COLO668 (cell line): Measurements from ENCODE around the gene WIPF2.

Experiments used
- DNase-seq: peaks from one replicate; lab custom pipeline; 2025; ENCODE audit not compliant: unreplicated experiment; lab: John Stamatoyannopoulos, UW

The WIPF2 gene

GRCh38 chr17:40218740-40219593 lies at the start of gene WIPF2:
WIPF2 (plus strand) TSS chr17:40219304; CDS start chr17:40256460, 37,156 bp downstream.
- DNase-seq = peak; percentile 92

GRCh38 chr17:40170325-40170724 lies 48.8 kb upstream of the WIPF2 start:
- no peak for DNase-seq

- no peak for DNase-seq
These were observed 47.4 kb upstream of the WIPF2 start for GRCh38 chr17:40171750-40172149.

- DNase-seq = no peak
These were observed 45.9 kb upstream of the WIPF2 start for GRCh38 chr17:40173091-40173777.

GRCh38 chr17:40173778-40174135 lies 45.3 kb upstream of the WIPF2 start:
- DNase-seq = no peak

GRCh38 chr17:40174514-40174913 lies 44.6 kb upstream of the WIPF2 start:
- no peak for DNase-seq

- peak; percentile 6 for DNase-seq
These were observed 43.0 kb upstream of the WIPF2 start for GRCh38 chr17:40175928-40176753.

- DNase-seq = peak; percentile 24
These were observed 42.4 kb upstream of the WIPF2 start for GRCh38 chr17:40176754-40177110.

- peak; percentile 57 for DNase-seq
These were observed 41.7 kb upstream of the WIPF2 start, which contains the start of gene RAPGEFL1 for GRCh38 chr17:40177275-40177874. RAPGEFL1 (plus strand) TSS chr17:40177470; CDS start chr17:40177862, 392 bp downstream.

- no peak for DNase-seq
These were observed 41.0 kb upstream of the WIPF2 start for GRCh38 chr17:40178021-40178601.

GRCh38 chr17:40178660-40179059 lies 40.4 kb upstream of the WIPF2 start:
- no peak for DNase-seq

GRCh38 chr17:40179923-40180659 lies 39.0 kb upstream of the WIPF2 start:
- DNase-seq = no peak

- no peak for DNase-seq
These were observed 38.4 kb upstream of the WIPF2 start for GRCh38 chr17:40180694-40181093.

- DNase-seq = no peak
These were observed 37.9 kb upstream of the WIPF2 start for GRCh38 chr17:40181205-40181604.

- DNase-seq = no peak
These were observed 36.5 kb upstream of the WIPF2 start for GRCh38 chr17:40182606-40183005.

- no peak for DNase-seq
These were observed 31.9 kb upstream of the WIPF2 start for GRCh38 chr17:40187238-40187637.

GRCh38 chr17:40188694-40189093 lies 30.4 kb upstream of the WIPF2 start:
- DNase-seq = no peak

- DNase-seq = peak; percentile 24
These were observed 28.7 kb upstream of the WIPF2 start for GRCh38 chr17:40190197-40191021.
